OCI-LY7 (cell line): ENCODE measurements around the gene GCNT2.

ENCODE experiments used
- EZH2phosphoT487 ChIP-seq: fragments of 200-600 bp; sonication (generic); IDR thresholded peaks from 2 replicates; pipeline ENCODE4 v1.6.1; 2018; ENCODE audit warnings: low read depth, borderline replicate concordance, mild to moderate bottlenecking, mixed run types, antibody characterized with exemption, low read length, moderate library complexity, mixed read lengths
- TF ChIP-seq, protein P1 (sequence below): fragments of 200-600 bp; sonication (generic); conservative IDR thresholded peaks from 2 replicates; pipeline ENCODE4 v1.5.1; 2014; ENCODE audit warnings: mild to moderate bottlenecking, antibody characterized with exemption, low read length, moderate library complexity, mixed read lengths

DNA sequence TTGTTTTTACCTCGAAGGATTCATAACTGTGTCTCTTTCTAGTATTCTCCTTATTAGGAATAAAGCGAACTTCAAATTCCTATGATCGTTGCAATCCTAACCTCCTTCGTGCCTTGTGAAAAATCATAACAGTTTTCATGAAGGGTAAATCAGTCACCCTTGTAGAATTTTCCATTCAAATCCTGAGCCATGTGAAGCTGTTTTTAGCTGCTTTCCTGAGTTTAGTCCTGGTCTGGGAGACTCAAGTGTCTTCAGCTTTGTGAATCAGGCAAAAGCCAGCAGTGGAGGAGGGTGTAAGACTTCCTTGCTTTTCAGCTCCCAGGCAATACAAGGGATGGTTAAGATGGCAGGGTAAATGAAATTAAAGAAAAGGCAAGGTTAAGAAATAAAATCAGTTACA, 24.3 kb downstream of the GCNT2 start:
- TF ChIP-seq, protein P1, sequence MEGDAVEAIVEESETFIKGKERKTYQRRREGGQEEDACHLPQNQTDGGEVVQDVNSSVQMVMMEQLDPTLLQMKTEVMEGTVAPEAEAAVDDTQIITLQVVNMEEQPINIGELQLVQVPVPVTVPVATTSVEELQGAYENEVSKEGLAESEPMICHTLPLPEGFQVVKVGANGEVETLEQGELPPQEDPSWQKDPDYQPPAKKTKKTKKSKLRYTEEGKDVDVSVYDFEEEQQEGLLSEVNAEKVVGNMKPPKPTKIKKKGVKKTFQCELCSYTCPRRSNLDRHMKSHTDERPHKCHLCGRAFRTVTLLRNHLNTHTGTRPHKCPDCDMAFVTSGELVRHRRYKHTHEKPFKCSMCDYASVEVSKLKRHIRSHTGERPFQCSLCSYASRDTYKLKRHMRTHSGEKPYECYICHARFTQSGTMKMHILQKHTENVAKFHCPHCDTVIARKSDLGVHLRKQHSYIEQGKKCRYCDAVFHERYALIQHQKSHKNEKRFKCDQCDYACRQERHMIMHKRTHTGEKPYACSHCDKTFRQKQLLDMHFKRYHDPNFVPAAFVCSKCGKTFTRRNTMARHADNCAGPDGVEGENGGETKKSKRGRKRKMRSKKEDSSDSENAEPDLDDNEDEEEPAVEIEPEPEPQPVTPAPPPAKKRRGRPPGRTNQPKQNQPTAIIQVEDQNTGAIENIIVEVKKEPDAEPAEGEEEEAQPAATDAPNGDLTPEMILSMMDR, result no peak
- no peak for TF ChIP-seq EZH2phosphoT487
